Transverse colon (tissue), 4 donors: ENCODE measurements around the gene GHRHR.

Source experiments
- EP300 ChIP-seq: sonication (generic); formaldehyde crosslinking; IDR thresholded peaks from one replicate; pipeline ENCODE4 v1.6.1; 2017; ENCODE audit warnings: antibody characterized with exemption, low read depth
- POLR2A ChIP-seq: fragments of 450-650 bp; IDR thresholded peaks from one replicate; pipeline ENCODE4 v1.6.1; 2016; ENCODE audit warnings: antibody characterized with exemption, mild to moderate bottlenecking, moderate library complexity
- POLR2AphosphoS5 ChIP-seq, 3 donors: sonication (generic); formaldehyde crosslinking; IDR thresholded peaks; one replicate each; pipeline ENCODE4 v1.6.1; 2016; ENCODE audit warnings: antibody characterized with exemption in 3 of 3
- TF ChIP-seq, protein P1 (sequence below), 5 experiments: fragments of 200-600 bp in 3 of 5; fragments of 450-650 bp in 2 of 5; sonication (generic) in 3 of 5; IDR thresholded peaks; 1 replicate in 2 of 5; 2 replicates in 3 of 5; pipeline ENCODE4 v1.5.1; 2016 to 2017; ENCODE audit warnings: antibody characterized with exemption in 5 of 5, inconsistent platforms in 3 of 5, mild to moderate bottlenecking in 2 of 5, moderate library complexity in 1 of 5

DNA sequence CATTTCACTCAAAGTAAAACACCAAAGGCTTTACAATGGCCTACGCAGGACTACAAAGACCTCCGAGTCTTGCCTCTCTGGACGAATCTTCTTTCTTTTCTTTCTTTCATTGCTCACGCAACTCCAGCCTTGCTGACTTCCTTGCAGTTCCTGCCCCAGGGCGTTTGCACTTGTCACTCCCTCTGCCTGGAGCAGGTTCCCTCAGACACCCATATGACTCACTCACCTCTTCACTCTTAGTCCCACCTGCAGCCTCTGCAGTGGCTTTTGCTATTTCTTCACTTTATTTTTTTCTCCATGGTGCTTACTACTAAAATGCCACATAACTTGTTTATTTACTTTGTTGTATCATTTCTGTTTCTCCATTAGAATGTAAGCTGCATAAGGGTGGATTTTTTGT, 33.1 kb downstream of the GHRHR start:
- TF ChIP-seq EP300 = no peak
- TF ChIP-seq, protein P1, sequence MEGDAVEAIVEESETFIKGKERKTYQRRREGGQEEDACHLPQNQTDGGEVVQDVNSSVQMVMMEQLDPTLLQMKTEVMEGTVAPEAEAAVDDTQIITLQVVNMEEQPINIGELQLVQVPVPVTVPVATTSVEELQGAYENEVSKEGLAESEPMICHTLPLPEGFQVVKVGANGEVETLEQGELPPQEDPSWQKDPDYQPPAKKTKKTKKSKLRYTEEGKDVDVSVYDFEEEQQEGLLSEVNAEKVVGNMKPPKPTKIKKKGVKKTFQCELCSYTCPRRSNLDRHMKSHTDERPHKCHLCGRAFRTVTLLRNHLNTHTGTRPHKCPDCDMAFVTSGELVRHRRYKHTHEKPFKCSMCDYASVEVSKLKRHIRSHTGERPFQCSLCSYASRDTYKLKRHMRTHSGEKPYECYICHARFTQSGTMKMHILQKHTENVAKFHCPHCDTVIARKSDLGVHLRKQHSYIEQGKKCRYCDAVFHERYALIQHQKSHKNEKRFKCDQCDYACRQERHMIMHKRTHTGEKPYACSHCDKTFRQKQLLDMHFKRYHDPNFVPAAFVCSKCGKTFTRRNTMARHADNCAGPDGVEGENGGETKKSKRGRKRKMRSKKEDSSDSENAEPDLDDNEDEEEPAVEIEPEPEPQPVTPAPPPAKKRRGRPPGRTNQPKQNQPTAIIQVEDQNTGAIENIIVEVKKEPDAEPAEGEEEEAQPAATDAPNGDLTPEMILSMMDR (IDR thresholded peaks at IDR 0.05) = no peak
- TF ChIP-seq POLR2A = no peak
- TF ChIP-seq POLR2AphosphoS5 (IDR thresholded peaks at IDR 0.05) = no peak
